Measurements from ENCODE around the gene UBL7.

DNA sequence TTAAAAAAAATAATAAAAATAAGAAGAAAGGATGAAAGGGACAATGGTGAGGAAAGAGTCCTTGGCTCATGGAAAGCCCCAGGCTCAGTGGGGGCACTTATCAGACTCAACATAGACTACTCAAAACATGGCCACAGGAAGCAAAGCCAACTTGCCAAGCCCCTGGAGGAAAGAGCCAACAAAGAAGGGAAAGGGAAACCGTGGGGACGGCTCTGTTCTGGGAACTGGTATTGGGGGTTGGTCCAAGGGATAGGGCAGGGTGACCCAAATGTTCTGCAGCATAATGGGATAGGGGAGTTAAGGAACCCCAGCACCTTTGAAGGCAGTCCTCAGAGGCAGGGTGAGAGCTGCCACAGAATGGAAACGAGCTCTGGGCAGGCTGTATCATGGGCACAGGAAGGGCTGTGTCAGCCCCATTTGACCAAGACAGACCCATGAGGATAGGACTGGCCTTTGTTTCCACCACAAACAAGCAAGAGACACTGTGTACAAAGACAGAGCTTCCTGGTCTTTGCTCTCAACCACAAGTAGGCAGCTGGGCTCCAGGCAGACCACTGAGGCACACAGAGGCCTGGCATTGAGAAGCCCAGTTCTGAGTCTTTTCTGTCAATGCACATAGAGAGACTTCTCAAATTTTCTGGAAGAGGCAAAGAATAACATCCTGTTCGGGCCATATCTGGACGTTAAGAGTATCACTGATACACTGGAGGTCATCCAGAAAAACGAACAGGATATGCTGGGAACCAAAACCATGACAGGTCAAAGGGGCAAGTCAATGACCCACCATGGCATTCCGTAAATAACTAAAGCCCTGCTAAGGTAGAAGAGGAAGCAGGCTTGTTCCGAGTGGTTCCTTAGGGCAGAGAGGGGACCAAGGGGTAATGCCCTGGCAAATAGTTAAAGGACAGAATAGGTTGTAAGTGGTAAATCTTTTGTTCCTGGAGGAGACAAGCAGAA, 16.6 kb downstream of the UBL7 start:
- TF ChIP-seq, protein P1, sequence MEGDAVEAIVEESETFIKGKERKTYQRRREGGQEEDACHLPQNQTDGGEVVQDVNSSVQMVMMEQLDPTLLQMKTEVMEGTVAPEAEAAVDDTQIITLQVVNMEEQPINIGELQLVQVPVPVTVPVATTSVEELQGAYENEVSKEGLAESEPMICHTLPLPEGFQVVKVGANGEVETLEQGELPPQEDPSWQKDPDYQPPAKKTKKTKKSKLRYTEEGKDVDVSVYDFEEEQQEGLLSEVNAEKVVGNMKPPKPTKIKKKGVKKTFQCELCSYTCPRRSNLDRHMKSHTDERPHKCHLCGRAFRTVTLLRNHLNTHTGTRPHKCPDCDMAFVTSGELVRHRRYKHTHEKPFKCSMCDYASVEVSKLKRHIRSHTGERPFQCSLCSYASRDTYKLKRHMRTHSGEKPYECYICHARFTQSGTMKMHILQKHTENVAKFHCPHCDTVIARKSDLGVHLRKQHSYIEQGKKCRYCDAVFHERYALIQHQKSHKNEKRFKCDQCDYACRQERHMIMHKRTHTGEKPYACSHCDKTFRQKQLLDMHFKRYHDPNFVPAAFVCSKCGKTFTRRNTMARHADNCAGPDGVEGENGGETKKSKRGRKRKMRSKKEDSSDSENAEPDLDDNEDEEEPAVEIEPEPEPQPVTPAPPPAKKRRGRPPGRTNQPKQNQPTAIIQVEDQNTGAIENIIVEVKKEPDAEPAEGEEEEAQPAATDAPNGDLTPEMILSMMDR (IDR thresholded peaks at IDR 0.05; ENCODE audit: poor library complexity) = no peak
- TF ChIP-seq EZH2 (IDR thresholded peaks at IDR 0.05; ENCODE audit: borderline replicate concordance) = no peak
